NCI-H2029 (cell line): Measurements from ENCODE around the gene TMOD1.
A peak's percentile ranks its signal among the peaks of the same experiment; 100 is the strongest.

Experiments
- DNase-seq: peaks from one replicate; lab custom pipeline; 2025; lab: John Stamatoyannopoulos, UW

TMOD1 gene

GRCh38 chr9:97518166-97518908, 16.9 kb downstream of the TMOD1 start:
- no peak for DNase-seq

GRCh38 chr9:97518909-97519307, 17.4 kb downstream of the TMOD1 start:
- peak; percentile 62 for DNase-seq

- DNase-seq = no peak
Observed at GRCh38 chr9:97519441-97519970, 18.0 kb downstream of the TMOD1 start.

DNA sequence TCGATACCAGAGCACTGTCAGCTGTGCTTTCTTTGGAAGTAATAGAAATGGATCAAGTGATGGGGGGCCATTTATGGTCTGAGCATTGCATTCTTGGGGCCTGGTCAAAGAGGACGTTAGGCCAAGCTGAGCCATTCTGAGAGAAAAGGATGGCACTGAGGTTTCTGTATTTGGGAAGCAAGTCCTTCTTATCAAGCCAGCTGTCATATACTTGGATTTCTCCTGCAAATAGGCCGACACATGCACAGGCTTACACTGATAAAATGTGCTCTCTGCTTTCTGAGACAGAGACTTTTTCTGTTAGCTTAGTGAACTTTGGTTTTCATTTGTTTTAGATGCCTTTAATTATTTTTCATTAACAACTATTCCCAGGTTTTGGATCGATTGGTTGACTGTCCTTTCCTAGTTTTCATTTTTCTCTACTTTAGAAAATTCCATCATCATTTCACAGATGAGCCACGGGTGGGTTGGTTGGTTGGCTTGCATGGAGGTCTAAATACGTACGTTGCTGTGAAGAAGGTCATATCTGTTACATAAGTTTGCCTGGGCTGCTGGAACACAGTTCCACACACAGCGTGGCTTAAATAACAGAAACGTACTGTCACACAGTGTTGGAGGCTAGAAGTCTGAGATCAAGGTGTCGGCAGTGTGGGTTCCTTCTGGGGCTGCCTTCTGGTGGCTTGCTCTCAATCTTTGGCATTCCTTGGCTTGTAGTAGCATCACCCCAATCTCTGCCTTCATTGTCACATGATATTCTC, 20.3 kb downstream of the TMOD1 start:
- no peak for DNase-seq

DNA sequence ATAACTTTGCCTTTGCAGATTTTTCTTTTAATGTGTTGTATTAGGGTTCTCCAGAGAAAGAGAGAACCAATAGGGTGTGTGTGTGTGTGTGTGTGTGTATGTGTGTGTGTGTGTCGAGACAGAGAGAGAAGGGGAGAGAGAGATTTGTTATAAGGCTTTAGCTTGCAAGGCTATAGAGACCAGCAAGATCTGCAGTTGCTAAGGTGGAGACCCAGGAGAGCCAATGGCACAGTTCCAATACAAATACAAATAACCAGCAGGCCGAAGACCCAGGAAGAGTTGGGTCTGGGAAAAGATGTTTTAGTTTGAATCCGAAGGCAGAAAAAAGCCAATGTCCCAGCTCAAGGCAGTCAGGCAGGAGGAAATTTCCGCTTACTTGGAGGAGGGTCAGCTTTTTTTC, 23.0 kb downstream of the TMOD1 start:
- no peak for DNase-seq

GRCh38 chr9:97525451-97525850, 24.0 kb downstream of the TMOD1 start:
- no peak for DNase-seq

- DNase-seq = no peak
Observed at GRCh38 chr9:97526895-97527575, 25.6 kb downstream of the TMOD1 start.

DNA sequence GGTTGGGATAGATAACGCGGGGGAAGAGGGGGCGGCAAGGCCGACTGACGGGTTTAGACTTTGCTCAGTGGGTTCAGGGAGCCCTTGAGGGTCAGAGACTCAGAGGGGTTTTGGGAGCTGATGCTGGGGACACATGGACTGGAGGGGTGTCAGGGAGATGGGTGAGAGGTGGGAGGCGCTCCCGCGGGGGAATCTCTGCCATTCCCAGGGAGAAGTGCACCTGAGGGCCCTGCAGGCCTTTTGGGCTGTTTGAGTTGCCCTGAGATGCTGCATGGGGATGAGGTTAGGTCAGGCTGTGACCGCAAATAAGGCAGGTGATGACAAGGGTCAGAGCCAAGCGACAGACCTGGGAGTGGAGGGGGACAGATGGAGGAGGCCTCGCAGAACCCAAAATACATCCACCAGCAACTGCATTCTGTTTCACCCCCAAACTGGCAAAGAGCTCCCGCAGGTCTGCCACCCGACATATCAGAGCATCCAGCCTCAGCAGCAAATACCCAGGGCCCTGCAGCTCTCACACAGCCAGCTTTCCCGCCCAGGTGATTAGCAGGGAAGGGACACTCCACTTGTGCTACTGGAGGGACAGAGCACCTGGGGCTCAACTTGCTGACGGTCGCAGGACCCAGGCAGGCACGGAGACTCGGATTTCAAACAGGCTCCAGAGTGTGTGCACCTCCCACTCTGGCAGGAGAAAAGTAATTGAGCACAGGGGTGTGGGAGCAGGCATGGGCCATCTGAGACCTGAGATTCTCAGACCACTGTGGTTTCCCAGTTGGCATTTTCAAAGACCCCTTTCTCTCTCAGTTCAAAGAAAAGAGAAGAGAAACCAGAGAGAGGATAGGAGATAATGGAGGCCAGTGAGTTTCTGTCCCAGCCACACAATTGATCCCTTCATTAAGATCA, 26.4 kb downstream of the TMOD1 start:
- DNase-seq = no peak

GRCh38 chr9:97528529-97529230, 27.2 kb downstream of the TMOD1 start:
- no peak for DNase-seq

GRCh38 chr9:97529363-97530076, 28.1 kb downstream of the TMOD1 start:
- DNase-seq = no peak

GRCh38 chr9:97531888-97532376, 30.5 kb downstream of the TMOD1 start:
- DNase-seq = no peak

DNA sequence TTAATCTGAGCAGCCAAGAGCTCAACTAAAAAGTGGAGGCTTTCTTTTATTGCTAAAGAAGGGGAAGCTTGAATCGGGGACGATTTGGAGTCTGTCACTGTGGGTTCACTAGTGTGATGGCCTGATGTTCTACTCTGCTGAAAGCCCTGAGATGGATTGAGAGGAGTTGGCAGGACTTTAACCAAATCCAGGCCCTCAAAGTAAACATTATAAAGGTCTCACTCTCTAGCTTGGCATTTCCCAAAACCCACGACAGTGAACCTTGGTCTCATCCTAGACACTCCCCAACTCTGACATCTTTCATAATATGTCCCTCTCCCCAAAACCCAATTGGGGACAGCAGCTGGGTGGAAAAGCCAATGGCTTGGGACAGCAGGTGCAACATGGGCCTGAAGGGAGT, 32.7 kb downstream of the TMOD1 start:
- no peak for DNase-seq

DNA sequence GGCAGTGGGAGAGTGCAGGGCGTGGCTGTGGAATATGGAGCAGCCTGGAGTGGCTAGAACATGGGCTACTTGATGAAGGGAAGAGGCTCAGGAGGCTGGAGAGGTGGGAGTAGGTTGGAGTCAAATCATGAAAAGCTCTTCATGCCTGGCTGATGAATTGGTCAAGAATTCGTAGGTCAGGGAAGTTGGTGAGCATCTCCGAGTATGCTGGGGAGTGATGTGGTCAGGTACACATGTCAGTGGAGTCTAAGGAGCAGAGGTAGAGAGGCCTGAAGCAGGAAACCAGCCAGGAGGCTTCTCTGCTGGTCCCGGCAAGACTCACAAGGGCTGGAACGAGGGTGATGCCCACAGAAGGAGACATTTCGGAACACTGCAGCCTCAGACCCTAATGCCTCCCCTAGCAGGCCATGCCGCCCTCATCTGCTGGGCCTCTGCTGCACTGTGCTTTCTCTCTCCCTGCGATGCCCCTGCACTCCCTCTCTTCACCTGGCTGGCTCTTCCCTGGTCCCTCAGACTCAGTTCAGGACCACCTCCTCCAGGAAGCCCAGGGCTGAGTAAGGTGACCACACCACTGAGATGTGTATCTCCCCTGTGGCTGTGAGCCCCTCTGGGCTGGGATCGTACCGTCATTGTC, 33.6 kb downstream of the TMOD1 start:
- DNase-seq = no peak

DNA sequence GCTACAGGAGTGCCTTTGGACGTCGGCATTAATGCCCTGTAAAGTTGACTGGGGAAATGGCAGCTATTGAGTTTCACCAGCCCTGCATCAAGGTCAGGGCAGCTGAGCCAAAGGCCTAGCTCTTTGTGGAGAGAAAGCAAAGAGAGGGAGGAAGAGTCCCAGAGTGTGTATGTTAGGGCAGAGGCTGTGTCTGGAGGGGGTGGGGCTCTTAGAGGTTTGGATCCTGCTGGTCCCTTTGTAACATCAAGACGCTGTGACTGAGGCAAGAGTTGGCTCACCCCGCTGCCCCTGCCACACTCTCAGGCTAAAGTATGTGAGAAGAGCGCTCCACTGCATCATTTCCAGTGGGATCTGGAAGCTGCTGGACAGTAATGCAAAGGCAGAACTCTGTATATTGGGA, 34.3 kb downstream of the TMOD1 start:
- DNase-seq = no peak

GRCh38 chr9:97536480-97536879, 35.0 kb downstream of the TMOD1 start:
- no peak for DNase-seq

- DNase-seq = no peak
Observed at GRCh38 chr9:97543561-97543960, 42.1 kb downstream of the TMOD1 start.

GRCh38 chr9:97545486-97545885, 44.0 kb downstream of the TMOD1 start:
- DNase-seq = no peak

GRCh38 chr9:97547098-97547829, 45.8 kb downstream of the TMOD1 start:
- DNase-seq = no peak

- DNase-seq = no peak
Observed at GRCh38 chr9:97548379-97548778, 46.9 kb downstream of the TMOD1 start.
